Hepatocyte (in vitro differentiated cells): ENCODE measurements around the gene SLC9A3.

Experiments
- CTCF ChIP-seq: fragments of 200-600 bp; sonication (generic); IDR thresholded peaks from 2 replicates; pipeline ENCODE4 v1.5.1; 2016; ENCODE audit warnings: antibody characterized with exemption, mild to moderate bottlenecking; ENCODE audit not compliant: poor library complexity
- EZH2 ChIP-seq: fragments of 200-600 bp; sonication (generic); IDR thresholded peaks from 2 replicates; pipeline ENCODE4 v1.6.1; 2016; ENCODE audit warnings: antibody characterized with exemption, mild to moderate bottlenecking, borderline replicate concordance
- EZH2phosphoT487 ChIP-seq: fragments of 200-600 bp; sonication (generic); IDR thresholded peaks from one replicate; pipeline ENCODE4 v1.6.1; 2018; ENCODE audit warnings: antibody characterized with exemption, mild to moderate bottlenecking, low read depth, moderate library complexity; ENCODE audit not compliant: unreplicated experiment, severe bottlenecking

DNA sequence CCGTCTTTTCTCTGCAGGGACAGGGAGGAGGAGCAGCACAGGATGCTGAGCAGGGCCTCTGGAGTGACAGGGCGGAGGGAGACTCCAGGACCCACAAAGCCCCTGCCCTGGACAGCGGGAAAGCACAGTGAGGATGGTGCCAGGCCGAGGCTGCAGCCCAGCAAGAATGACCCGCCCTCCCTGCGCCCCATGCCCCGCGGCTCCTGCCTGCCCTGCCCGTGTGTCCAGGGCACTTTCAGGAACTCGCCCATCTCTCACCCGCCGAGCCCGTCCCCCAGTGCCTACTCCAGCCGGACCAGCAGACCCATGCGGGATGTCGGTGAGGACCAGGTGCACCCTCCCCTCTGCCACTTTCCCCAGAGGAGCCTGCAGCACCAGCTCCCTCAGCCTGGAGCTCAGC is 90.4 kb downstream of the SLC9A3 start:
- TF ChIP-seq CTCF (no peak), EZH2phosphoT487 (no peak), EZH2 (no peak)
